A172 (cell line): ENCODE data around the gene CCDC87. TPM values are rescaled to one million over a fixed set of nuclear protein-coding genes. Genes with fewer than 3 reads are reported as not detected.
"Not testable (repeated sequence)": the region's sequence is repeated elsewhere in the genome, so short reads cannot be mapped to it uniquely, and the experiment has no call there.

Experiments
- DNase-seq: peaks from one replicate; pipeline ENCODE4 v3.0.0-alpha.2; 2015; ENCODE audit warnings: low spot score
- total RNA-seq: library from RNA; depleted of rRNA; stranded (reverse); fragments of >200 nt; shearing (Covaris generic); gene quantifications from 2 replicates; pipeline ENCODE4 v1.2.3, GENCODE V29; 2014

CCDC87 gene
- total RNA-seq, 1 experiment from 2014 or later: 1.2 TPM

DNA sequence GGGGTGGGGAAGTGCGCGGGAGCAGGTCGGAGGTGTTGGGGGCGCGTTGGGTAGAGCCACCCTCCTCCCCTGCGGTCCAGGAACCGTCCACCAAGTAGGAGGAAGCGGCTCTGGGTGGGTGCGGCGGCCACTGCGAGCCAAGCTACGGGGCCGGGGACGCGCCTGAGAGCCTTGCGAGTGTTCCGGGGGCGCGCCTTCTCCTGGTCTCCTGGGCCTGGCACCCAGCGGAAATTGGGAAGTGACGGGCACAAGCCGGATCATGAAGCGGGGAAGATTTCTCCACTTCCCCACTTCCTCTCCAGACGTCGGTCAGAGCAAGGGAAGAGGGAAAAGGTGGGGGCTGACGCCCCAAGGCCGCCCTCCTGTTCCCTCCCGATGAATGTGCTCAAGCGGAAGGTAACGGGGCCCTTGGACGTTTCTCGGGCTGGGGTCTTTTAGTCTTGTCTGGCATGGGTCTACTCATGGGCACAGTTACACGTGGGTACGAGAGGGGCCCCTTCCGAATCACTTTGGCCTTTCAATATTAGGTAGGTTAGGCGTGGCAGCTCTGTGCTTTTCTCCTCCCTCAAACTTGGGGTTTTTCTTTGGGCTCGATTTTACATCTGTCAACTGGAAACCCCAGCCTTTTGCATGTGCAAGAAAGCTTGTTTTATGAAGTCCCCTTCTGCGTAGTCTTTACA lies 24.4 kb upstream of the CCDC87 start:
- DNase-seq: peak; percentile 50

DNA sequence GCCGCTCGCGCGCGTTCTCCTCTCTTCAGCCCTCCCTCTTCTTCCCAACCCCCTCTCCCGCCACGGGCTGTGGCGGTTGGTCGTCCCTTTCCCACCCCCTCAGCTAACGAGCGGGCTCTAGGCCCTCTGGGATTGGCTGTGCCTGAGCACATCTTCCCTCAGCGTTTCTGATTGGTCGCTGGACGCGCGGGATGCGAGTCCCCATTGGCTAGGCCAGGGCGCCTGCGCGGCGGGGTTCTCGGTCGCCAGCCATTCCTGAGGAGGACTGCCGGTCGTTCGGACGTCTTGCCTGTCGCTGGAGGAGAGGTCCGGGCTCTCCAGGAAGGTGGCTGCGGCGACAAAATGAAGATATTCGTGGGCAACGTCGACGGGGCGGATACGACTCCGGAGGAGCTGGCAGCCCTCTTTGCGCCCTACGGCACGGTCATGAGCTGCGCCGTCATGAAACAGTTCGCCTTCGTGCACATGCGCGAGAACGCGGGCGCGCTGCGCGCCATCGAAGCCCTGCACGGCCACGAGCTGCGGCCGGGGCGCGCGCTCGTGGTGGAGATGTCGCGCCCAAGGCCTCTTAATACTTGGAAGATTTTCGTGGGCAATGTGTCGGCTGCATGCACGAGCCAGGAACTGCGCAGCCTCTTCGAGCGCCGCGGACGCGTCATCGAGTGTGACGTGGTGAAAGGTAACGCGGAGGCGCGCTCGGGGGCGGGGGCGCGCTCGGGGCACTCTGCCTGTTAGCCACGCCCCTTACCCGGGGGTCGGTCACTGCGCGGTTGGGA lies 23.7 kb upstream of the CCDC87 start, which contains the start of gene RBM14:
RBM14 (plus strand) TSS at position 252 of the 776 bp plus-strand sequence; CDS start at position 343, 91 bp downstream.
- DNase-seq: peak; percentile 98

DNA sequence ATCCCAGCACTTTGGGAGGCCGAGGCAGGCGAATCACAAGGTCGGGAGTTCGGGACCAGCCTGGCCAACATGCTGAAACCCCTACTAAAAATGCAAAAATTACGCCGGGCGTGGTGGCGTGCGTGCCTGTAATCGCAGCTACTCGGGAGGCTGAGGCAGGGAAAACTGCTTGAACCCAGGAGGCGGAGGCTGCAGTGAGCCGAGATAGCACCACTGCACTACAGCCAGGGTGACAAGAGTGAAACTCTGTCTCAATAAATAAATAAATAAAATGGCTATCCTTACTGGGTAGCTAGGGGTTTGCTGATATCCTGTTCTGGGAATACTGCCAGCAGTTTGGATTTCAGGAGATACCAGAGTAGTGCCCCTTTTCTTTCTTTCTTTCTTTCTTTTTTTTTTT lies 21.2 kb upstream of the CCDC87 start:
- DNase-seq: no peak

DNA sequence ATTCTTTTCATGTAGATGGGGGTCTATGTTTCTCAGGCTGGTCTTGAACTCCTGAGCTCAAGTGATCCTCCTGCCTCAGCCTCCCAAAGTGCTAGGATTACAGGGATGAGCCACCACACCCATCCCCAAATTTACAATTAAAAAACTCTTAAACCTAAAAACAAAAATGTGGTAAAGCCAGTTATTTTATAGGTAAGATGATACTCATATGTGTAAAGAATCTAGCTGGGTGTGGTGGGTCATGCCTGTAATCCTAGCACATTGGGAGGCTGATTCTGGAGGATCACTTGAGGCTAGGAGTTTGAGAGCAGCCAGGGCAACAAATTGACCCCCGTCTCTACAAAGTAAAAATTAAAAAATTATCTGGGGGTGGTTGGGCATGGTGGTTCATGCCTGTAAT lies 19.6 kb upstream of the CCDC87 start:
- DNase-seq: no peak

DNA sequence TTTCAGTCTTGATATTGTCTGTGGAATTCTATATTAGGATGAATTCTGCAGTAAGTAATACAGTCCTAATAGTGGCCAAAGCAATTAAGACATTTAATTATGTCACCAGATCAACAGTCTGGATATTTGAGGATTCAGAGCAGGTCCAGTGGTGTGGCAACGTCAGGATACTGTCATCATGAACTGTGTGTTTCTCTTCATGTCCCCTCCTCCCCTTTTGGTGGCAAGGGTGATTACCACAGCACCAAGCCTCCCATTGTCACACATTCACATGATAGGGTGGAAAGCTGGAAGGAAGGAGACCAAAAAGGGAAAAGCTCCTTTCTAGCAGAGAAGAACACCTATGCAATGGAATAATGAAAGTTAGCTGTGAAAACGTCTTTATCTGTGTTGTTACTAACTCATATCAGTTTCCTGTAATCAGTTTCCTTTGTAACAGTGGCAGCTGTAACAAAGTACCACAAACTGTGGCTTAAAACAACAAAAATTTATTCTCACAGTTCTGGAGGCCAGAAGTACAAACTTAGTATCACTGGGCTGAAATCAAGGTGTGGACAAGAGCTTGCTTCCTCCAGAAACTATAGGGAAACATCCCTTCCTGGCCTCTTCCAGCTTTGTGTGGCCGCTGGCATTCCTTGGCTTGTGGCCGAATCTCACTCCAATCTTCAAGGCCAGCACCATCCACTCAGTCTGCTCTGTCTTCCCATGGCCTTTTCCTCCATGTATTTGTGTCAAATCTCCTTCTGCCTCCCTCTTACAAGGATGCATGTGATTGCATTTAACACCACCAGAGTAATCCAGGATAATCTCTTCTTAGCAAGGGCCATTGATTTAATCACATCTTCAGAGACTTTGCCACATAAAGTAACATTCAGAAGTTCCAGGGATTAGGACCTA lies 17.1 kb upstream of the CCDC87 start:
- no peak for DNase-seq

DNA sequence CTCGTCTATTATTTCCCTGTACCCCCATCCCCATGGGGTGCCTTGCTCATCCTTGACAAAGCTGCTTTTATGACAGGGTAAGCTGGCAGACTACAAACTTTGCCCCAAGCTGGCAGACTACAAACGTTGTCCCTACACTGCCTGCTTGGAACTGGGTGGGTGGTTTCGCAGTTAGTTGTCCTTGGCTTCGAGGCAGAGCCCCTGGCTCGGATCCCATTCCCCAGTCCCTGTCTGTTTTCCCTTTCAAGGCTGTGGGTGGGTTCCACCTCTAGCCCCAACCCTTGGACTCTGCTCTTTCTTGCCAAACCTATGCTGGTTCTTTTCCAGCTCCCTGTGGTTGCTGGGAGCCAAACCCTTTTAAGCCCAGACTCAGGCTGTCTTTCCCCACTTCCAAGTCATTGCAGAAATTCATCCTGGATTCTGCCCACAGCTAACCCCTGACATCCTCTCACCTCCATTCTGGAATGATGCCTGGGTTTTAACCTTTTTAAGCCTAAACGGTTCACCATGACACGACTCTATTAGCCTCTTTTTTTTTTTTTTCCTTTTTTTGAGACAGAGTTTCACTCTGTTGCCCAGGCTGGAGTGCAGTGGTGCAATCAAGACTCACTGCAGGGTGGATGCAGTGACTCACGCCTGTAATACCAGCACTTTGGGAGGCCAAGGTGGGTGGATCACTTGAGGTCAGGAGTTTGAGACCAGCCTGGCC lies 14.4 kb upstream of the CCDC87 start:
- peak; percentile 30 for DNase-seq

DNA sequence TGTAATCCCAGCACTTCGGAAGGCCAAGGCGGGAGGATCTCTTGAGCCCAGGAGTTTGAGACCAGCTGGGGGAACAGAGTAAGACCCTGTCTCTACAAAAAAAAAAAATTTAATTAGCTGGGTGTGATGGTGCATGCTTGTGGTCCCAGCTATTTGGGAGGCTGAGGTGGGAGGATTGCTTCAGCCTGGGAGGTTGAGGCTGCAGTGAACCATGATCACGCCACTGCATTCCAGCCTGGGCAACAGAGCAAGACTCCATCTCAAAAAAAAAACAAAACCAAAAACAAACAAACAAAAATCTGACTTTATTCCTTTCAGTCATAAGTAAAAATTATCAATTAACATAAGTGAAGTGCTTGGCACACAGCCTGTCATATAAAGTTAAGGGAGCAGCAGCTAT lies 13.7 kb upstream of the CCDC87 start:
- DNase-seq: not testable (repeated sequence)

DNA sequence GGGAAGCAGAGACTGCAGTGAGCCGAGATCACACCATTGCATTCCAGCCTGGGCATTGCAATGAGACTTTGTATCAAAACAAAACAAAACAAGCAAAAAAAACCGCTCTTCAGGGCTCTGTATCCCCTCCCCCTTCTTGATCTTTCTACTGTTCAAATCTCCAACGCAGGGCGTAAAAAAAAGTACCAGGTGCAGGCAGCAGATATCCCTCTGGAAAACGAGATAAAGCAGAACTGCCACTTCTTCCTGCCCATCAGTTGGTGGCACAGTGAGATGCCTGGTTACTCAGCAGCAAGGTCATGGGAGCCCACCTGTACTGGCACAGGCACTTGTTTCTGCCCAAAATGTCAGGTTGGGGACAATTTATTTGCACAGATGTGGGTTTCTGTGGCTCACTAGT lies 11.3 kb upstream of the CCDC87 start:
- no peak for DNase-seq

DNA sequence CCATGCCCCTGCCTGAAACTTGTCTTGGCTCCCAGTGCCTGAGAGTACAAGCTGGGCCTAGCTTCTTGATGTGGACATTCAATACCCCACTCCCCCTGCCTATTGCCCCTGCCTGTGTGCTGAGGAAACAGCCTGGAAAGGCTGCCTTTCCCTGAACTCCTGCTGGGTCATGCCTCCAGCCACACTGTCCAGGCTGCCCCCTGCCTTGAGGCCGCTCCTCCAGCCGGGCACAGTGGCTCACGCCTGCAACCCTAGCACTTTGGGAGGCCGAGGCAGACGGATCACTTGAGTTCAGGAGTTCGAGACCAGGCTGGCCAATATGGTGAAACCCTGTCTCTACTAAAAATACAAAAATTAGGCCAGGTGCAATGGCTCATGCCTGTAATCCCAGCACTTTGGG lies 10.2 kb upstream of the CCDC87 start:
- no peak for DNase-seq

DNA sequence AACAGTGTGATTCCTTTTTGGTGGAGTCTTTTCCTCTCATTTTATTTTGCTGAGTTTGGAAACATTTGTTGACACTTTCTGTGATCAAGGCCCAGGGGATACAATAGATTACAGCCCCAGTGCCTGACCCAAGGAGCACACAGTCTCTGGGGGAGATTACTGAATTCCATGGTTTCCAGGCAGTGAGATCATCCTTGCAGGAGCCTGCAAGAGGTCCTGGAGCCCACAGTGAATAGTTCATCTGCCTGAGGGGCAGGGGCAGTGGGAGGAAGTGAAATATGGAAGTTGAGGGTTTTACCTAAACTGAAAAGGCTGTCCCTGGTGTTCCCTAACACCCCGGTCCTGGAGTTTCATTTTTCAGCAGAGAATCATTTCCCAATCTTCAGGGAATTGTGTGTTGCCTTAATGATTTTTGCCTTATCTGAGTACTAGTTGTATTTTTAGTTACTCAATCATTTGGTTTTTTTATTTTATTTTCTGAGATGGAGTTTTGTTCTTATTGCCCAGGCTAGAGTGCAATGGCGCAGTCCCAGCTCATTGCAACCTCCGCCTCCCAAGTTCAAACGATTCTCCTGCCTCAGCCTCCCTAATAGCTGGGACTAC lies 7.9 kb upstream of the CCDC87 start:
- no peak for DNase-seq

DNA sequence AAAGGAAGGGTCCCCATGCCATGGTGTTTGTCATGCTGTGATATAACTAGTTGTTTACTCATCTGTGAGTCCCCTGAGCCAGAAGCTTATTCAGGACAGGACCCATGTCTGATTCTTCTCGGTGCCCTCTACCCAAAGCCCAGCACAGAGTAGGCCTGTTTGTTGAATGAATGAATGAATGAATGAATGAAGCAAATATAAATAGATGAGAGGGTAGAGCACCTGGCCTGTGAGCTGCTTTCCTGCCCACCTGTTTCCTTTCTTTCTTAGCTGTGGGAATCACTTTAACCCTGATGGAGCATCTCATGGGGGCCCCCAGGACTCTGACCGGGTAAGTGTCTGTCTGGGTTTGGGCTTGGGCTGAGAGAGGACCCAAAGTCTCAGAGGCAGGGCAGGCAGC lies 7.4 kb upstream of the CCDC87 start:
- DNase-seq: no peak

DNA sequence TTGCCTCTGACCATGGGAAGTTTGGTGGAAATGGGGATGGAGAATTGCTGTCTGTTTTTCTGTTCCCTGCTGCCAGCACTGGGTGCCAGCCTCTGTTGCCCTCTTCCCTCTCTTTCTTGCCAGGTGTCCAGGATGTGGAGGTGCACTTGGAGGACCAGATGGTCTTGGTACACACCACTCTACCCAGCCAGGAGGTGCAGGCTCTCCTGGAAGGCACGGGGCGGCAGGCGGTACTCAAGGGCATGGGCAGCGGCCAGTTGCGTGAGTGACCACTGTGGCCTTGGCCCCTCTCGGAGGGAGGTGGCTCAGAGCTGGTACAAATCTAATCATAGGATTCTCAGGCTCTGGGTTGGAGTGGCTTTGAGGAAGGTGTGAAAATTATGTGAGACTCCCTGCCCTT lies 6.1 kb upstream of the CCDC87 start:
- no peak for DNase-seq

DNA sequence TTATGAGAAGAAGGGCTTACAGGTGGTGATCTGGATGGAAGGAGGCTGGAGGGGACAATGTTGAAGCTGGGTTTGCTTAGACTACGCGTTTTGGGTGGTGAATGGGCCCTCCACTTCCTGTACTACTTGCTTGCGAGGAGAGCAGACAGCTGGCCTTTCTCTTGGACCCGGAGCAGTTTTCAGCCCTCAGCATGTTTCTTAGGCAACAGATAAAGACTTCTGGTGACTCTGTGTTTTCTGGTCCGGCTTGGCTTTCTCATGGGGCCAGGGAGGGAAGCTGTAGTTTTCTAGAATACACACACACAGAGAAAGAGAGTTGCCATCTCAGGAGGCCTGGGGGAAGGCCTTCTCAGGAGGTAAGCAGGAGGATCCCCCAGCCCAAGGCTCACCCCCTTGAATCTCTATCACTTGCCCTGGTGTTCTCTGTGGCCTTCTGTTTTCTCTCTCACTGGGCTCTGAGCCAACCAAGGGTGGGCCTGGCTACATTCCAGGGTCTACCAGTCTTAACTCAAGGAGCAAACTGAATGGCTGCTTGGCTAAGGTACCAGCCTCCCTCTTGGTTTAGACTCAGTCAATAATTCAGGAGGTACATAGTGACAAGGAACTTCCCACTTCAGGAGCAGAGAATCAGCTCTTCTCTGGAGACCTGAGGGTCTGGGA lies 2.5 kb upstream of the CCDC87 start:
- DNase-seq: no peak

DNA sequence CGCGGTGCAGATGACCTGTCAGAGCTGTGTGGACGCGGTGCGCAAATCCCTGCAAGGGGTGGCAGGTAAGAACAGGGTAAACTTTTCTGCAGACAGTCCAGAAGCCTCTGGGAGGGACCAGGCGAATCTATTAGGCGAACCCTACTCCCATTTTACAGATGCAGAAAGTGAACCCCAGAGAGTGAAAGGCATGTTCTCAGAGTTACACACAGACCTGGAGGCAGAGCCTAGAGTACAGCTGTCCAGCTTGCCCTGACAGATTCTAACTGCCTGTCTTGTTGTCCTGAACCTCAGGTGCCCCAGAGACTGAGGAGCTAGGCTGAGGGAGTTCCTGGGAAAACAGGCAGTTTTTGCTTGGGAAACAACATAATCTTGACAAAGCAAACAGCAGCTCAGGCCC lies 787 bp upstream of the CCDC87 start:
- DNase-seq: no peak

DNA sequence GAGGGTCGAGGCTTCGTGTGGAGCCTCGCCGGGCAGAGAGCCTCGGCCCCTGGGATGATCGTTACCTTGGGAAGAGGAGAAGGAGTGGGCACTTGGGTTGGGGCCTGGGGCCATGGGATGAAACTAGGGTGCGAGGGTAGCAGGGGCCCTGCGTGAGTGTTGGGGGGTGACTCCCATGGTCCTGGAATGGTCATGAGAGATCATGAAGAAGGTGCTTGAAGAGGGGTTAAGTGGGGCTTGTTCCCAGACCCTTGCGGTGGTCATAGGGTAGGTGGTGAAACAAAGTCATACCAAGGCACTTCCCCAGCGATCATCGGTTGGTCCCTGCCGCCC lies 406 bp upstream of the CCDC87 start:
- no peak for DNase-seq

DNA sequence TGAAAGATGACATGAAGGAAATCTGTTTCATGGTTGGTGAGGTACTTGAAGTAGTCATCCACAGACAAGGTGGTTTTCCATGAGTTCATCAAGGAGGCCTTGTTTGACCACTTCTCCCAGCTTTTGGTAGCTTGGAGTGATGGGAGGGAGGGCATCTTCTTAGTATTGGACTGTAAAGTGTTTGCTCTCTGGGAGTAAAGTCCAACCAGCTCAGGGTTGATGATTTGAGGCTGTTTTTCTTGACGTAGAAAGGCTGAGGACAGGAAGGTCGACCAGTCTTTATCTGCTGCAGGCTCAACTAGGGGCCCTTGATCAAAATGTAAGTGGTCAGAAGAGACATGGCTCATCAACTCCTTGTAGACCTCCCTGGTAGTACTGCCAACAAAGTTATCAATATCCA lies 1.7 kb downstream of the CCDC87 start:
- DNase-seq: no peak

DNA sequence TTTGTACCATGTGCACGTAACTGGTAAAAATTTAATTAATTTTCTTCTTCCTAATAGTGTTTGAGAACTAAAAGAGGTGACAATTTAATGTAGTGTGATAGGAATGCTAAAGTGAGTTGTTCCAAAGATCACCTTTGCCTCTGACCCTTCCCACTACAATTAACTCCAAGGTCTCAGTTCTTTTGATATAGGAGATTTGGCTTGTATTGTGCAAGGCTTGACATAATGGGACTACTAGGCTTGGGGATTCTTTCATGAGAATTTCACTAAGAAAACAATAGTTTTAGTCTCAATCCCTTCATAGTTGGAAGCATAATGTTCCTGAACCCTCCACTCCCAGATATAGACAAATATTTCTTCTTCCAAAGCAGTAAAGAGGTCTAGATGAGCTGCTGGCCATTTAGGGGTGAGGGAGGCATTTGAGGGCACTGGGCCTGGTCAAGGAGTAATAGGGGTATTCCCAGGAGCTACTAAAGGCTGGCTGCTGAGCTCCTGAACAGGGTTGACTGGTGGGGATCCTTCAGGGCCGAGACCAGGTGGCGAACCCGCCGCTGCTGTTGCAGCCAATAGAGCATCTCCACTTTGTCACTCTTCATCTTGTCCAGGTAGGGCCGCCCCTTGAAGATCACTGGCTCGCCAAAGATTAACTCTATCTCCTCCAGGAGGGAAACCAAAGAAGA lies 2.7 kb downstream of the CCDC87 start:
- DNase-seq: no peak

DNA sequence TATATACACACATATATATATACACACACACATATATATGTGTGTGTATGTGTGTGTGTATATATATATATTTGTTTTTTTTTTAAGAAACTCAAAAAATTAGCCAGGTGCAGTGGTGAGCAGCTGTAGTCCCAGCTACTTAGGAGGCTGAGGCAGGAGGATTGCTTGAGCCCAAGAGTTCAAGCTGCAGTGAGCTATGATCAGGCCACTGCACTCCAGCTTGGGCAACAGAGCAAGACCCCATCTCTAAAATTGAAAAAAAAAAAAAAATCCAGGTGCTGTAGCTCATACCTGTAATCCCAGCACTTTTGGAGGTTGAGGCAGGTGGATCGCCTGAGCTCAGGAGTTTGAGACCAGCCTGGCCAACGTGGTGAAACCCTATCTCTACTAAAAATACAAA lies 3.5 kb downstream of the CCDC87 start:
- not testable (repeated sequence) for DNase-seq

DNA sequence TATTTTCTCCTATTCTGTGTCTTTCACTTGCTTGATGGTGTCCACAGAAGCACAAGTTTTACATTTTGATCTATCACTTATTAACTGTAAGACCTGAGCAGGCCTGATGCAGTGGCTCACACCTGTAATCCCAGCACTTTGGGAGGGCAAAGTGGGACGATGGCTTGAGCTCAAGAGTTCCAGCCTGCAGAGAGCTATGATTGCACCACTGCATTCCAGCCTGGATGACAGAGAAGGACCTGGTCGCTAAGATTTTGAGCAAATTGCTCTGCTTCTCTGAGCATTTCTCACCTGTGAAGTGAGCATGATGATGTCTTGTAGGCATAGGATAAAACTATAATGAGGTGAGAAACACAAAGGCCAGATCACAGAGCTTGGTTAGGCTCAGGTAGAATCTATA lies 6.7 kb downstream of the CCDC87 start:
- DNase-seq: no peak

DNA sequence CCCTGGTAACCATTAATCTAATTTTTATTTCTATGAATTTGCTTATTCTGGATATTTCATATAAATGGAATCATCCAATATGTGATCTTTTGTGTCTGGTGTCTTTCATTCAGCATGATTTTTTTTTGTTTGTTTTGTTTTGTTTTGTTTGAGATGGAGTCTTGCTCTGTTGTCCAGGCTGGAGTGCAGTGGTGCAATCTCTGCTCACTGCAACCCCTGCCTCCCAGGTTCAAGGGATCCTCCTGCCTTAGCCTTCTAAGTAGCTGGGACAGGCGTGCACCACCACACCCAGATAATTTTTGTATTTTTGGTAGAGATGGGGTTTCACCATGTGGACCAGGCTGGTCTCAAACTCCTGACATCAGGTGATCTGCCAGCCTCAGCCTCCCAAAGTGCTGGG lies 7.4 kb downstream of the CCDC87 start:
- DNase-seq: not testable (repeated sequence)
